GM18909 (cell line): ENCODE data around the gene SEMA3F.
"Not testable (repeated sequence)": the region's sequence is repeated elsewhere in the genome, so short reads cannot be mapped to it uniquely, and the experiment has no call there.

Experiments
- ATAC-seq: cut with Tn5 transposase; IDR thresholded peaks from one replicate; pipeline ENCODE4 v1.9.1; 2021; ENCODE audit warnings: mild to moderate bottlenecking; ENCODE audit not compliant: unreplicated experiment, poor library complexity

SEMA3F gene

GRCh38 chr3:50226888-50227389, 71.8 kb downstream of the SEMA3F start:
- ATAC-seq, result peak; percentile 9

GRCh38 chr3:50227390-50228183, 72.5 kb downstream of the SEMA3F start:
- peak; percentile 78 for ATAC-seq

GRCh38 chr3:50228184-50228763, 73.2 kb downstream of the SEMA3F start:
- ATAC-seq, result not testable (repeated sequence)

GRCh38 chr3:50229490-50229889, 74.4 kb downstream of the SEMA3F start:
- no peak for ATAC-seq

GRCh38 chr3:50230104-50230793, 75.1 kb downstream of the SEMA3F start:
- no peak for ATAC-seq

- no peak for ATAC-seq
These were observed 75.6 kb downstream of the SEMA3F start for GRCh38 chr3:50230794-50231125.

- no peak for ATAC-seq
These were observed 76.5 kb downstream of the SEMA3F start for GRCh38 chr3:50231581-50231980.

GRCh38 chr3:50232303-50232702, 77.2 kb downstream of the SEMA3F start:
- no peak for ATAC-seq

- no peak for ATAC-seq
These were observed 78.1 kb downstream of the SEMA3F start for GRCh38 chr3:50233176-50233575.

- ATAC-seq, result peak; percentile 91
These were observed 80.8 kb downstream of the SEMA3F start, which contains the start of gene GNAI2 for GRCh38 chr3:50235716-50236483. TSS of gene GNAI2 (plus strand) at chr3:50236204. CDS start at chr3:50236336, 132 bp downstream.

GRCh38 chr3:50236484-50237132, 81.5 kb downstream of the SEMA3F start:
- ATAC-seq, result no peak

- no peak for ATAC-seq
These were observed 82.1 kb downstream of the SEMA3F start for GRCh38 chr3:50237133-50237651.

- peak; percentile 26 for ATAC-seq
These were observed 82.8 kb downstream of the SEMA3F start for GRCh38 chr3:50237754-50238548.

GRCh38 chr3:50238549-50239026, 83.5 kb downstream of the SEMA3F start:
- ATAC-seq, result no peak
